Neural progenitor cell (in vitro differentiated cells): Measurements from ENCODE around the gene HBQ1. TPM values are rescaled to one million over a fixed set of nuclear protein-coding genes. Genes with fewer than 3 reads are reported as not detected.

ENCODE experiments used
- DNase-seq: peaks from one replicate; pipeline ENCODE4 v3.0.0-alpha.2; 2016; ENCODE audit warnings: low spot score
- H2AFZ ChIP-seq: fragments of 200-600 bp; sonication (generic); replicated peaks from 2 replicates; pipeline ENCODE4 v1.6.1; 2016; ENCODE audit warnings: antibody characterized with exemption
- H3F3A ChIP-seq: fragments of 200-600 bp; sonication (generic); 2 replicates; pipeline ENCODE4 v1.6.1; 2016; ENCODE audit warnings: antibody characterized with exemption, low read depth
- H3K27ac ChIP-seq: fragments of 200-600 bp; sonication (generic); 2 replicates; pipeline ENCODE4 v1.5.1; 2016; ENCODE audit warnings: mild to moderate bottlenecking
- H3K27me3 ChIP-seq: fragments of 200-600 bp; sonication (generic); 2 replicates; pipeline ENCODE4 v1.6.1; 2016; ENCODE audit warnings: mild to moderate bottlenecking, moderate library complexity
- H3K36me3 ChIP-seq: fragments of 200-600 bp; sonication (generic); 2 replicates; pipeline ENCODE4 v1.5.1; 2016
- H3K4me1 ChIP-seq: fragments of 200-600 bp; sonication (generic); 2 replicates; pipeline ENCODE4 v1.6.1; 2016; ENCODE audit warnings: mixed run types
- H3K4me2 ChIP-seq: fragments of 200-600 bp; sonication (generic); 2 replicates; pipeline ENCODE4 v1.6.1; 2016
- H3K4me3 ChIP-seq: fragments of 200-600 bp; sonication (generic); 2 replicates; pipeline ENCODE4 v1.5.1; 2016
- H3K79me2 ChIP-seq: fragments of 200-600 bp; sonication (generic); 2 replicates; pipeline ENCODE4 v1.6.1; 2016; ENCODE audit warnings: low read depth
- H3K9ac ChIP-seq: fragments of 200-600 bp; sonication (generic); 2 replicates; pipeline ENCODE4 v1.6.1; 2016
- H3K9me3 ChIP-seq: fragments of 200-600 bp; sonication (generic); 2 replicates; pipeline ENCODE4 v1.5.1; 2016; ENCODE audit warnings: low read depth
- H4K20me1 ChIP-seq: fragments of 200-600 bp; sonication (generic); 2 replicates; pipeline ENCODE4 v1.6.1; 2016; ENCODE audit warnings: low read depth
- H3K27ac Mint-ChIP-seq: 3 replicates; pipeline ENCODE4 v1.8.0; 2021; ENCODE audit warnings: mixed read lengths
- H3K27me3 Mint-ChIP-seq: 2 replicates; pipeline ENCODE4 v1.8.0; 2022; ENCODE audit warnings: low read depth, mild to moderate bottlenecking, inconsistent platforms, moderate library complexity, mixed read lengths; ENCODE audit not compliant: insufficient read depth
- H3K36me3 Mint-ChIP-seq: 3 replicates; pipeline ENCODE4 v1.8.0; 2021; ENCODE audit warnings: mixed read lengths
- H3K4me1 Mint-ChIP-seq: 3 replicates; pipeline ENCODE4 v1.8.0; 2021; ENCODE audit warnings: mixed read lengths
- H3K4me3 Mint-ChIP-seq: 3 replicates; pipeline ENCODE4 v1.8.0; 2021; ENCODE audit warnings: mild to moderate bottlenecking, moderate library complexity, mixed read lengths
- H3K9me3 Mint-ChIP-seq: 3 replicates; pipeline ENCODE4 v1.8.0; 2020; ENCODE audit warnings: mixed read lengths
- EZH2 ChIP-seq: fragments of 200-600 bp; sonication (generic); IDR thresholded peaks from 2 replicates; pipeline ENCODE4 v1.6.1; 2017; ENCODE audit warnings: antibody characterized with exemption, mild to moderate bottlenecking, moderate library complexity
- EZH2phosphoT487 ChIP-seq: fragments of 200-600 bp; sonication (generic); IDR thresholded peaks from 2 replicates; pipeline ENCODE4 v1.6.1; 2017; ENCODE audit warnings: antibody characterized with exemption
- total RNA-seq: library from RNA; depleted of rRNA; stranded (reverse); fragments of >200 nt; gene quantifications from 2 replicates; pipeline ENCODE4 v1.2.3, GENCODE V29; 2015; ENCODE audit warnings: low replicate concordance
- TF ChIP-seq, protein P1 (sequence below): fragments of 200-600 bp; sonication (generic); IDR thresholded peaks from 2 replicates; pipeline ENCODE4 v1.5.1; 2017; ENCODE audit warnings: antibody characterized with exemption, mild to moderate bottlenecking

HBQ1 gene
- total RNA-seq, 1 donor from 2014 or later, result not detected

DNA sequence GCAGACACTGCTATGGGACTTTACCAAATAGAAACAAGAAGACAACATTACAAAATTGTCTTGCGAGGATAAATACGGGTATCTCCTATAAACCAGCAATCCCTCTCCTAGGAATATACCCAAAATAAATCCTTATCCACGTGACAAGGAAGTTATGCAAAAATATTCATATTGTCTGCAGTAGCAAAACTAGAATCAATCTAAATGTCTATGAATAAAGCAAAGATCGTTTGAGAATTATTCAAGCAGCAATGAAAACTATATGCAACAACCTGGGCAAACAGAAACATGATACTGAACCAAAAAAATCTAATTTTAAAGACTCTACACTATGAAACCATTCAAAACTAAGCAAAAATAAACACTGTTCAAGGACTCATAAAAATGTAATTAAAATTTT, 39.8 kb downstream of the HBQ1 start:
- no peaks in the 10 kb centered on the region for H3K27me3 ChIP-seq
- TF ChIP-seq EZH2 (no peak), EZH2phosphoT487 (no peak)
- TF ChIP-seq, protein P1, sequence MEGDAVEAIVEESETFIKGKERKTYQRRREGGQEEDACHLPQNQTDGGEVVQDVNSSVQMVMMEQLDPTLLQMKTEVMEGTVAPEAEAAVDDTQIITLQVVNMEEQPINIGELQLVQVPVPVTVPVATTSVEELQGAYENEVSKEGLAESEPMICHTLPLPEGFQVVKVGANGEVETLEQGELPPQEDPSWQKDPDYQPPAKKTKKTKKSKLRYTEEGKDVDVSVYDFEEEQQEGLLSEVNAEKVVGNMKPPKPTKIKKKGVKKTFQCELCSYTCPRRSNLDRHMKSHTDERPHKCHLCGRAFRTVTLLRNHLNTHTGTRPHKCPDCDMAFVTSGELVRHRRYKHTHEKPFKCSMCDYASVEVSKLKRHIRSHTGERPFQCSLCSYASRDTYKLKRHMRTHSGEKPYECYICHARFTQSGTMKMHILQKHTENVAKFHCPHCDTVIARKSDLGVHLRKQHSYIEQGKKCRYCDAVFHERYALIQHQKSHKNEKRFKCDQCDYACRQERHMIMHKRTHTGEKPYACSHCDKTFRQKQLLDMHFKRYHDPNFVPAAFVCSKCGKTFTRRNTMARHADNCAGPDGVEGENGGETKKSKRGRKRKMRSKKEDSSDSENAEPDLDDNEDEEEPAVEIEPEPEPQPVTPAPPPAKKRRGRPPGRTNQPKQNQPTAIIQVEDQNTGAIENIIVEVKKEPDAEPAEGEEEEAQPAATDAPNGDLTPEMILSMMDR, result no peak
- peaks cover 100% of the 10 kb centered on the region for H3K79me2 ChIP-seq
- H3K9ac ChIP-seq, result no peak overlapping the region
- no peak for DNase-seq
- Mint-ChIP-seq H3K27me3 (no peaks in the 10 kb centered on the region), H3K36me3 (peaks cover 25% of the 10 kb centered on the region), H3K4me3 (no peak overlapping the region), H3K27ac (no peak overlapping the region), H3K4me1 (no peaks in the 10 kb centered on the region), H3K9me3 (no peaks in the 10 kb centered on the region)
- no peak overlapping the region for H3K4me3 ChIP-seq
- no peaks in the 10 kb centered on the region for H3K9me3 ChIP-seq
- no peak overlapping the region for H3K27ac ChIP-seq
- H4K20me1 ChIP-seq, result peaks cover 96% of the 10 kb centered on the region
- H2AFZ ChIP-seq, result no peak overlapping the region
- peaks cover 9% of the 10 kb centered on the region for H3K36me3 ChIP-seq
- H3K4me2 ChIP-seq, result no peak overlapping the region
- peaks cover 8% of the 10 kb centered on the region for H3F3A ChIP-seq
- no peaks in the 10 kb centered on the region for H3K4me1 ChIP-seq

DNA sequence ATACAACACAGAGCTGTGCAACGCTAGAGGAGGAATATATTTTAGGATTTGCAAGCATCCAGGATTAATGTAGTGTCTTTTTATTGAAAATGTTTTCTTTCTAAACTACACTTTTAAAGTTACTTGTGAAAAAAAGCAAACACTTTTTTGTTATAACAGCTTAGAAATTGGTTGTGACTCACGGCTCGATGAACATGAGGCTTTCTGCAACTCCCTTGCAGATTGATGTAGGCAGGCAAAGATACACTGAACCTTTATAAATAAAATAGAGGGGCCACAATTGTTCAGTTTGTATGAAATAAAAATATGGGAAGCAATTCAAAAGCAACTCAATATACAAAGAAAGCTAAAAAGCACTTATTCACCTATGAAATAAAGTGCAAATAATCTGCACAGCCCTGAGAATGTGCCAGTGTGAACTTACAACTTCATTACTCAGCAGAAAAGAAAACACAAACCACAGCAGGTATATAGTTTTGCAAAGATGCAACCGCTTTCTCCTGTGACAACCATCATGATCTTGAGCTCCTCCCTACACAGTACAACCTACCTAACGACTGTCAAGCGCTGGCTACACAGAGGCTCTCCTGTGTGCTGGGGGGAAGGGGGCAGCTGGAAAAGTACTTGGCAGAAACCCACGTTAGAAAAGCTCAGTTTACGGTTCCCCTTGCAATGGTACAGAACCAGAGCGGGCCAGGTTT, 48.0 kb downstream of the HBQ1 start:
- Histone ChIP-seq H3K9me3 (no peaks in the 10 kb centered on the region), H3F3A (peaks cover 10% of the 10 kb centered on the region), H4K20me1 (peaks cover 53% of the 10 kb centered on the region), H3K4me2 (peak overlapping the region; percentile 97), H3K9ac (peak overlapping the region; percentile 95), H3K36me3 (peaks cover 20% of the 10 kb centered on the region), H3K27me3 (no peaks in the 10 kb centered on the region), H3K4me1 (peaks cover 12% of the 10 kb centered on the region), H3K4me3 (peak overlapping the region; percentile 88), H2AFZ (peak overlapping the region; percentile 30), H3K27ac (peak overlapping the region; percentile 94), H3K79me2 (peaks cover 58% of the 10 kb centered on the region)
- H3K36me3 Mint-ChIP-seq, result peaks cover 20% of the 10 kb centered on the region
- H3K27ac Mint-ChIP-seq, result peak overlapping the region; percentile 85
- DNase-seq, result no peak
- H3K4me3 Mint-ChIP-seq, result peak overlapping the region; percentile 97
- H3K9me3 Mint-ChIP-seq, result no peaks in the 10 kb centered on the region
- peaks cover 18% of the 10 kb centered on the region for H3K4me1 Mint-ChIP-seq
- H3K27me3 Mint-ChIP-seq, result no peaks in the 10 kb centered on the region
- TF ChIP-seq EZH2 (no peak), EZH2phosphoT487 (no peak)
- TF ChIP-seq, protein P1, result no peak

DNA sequence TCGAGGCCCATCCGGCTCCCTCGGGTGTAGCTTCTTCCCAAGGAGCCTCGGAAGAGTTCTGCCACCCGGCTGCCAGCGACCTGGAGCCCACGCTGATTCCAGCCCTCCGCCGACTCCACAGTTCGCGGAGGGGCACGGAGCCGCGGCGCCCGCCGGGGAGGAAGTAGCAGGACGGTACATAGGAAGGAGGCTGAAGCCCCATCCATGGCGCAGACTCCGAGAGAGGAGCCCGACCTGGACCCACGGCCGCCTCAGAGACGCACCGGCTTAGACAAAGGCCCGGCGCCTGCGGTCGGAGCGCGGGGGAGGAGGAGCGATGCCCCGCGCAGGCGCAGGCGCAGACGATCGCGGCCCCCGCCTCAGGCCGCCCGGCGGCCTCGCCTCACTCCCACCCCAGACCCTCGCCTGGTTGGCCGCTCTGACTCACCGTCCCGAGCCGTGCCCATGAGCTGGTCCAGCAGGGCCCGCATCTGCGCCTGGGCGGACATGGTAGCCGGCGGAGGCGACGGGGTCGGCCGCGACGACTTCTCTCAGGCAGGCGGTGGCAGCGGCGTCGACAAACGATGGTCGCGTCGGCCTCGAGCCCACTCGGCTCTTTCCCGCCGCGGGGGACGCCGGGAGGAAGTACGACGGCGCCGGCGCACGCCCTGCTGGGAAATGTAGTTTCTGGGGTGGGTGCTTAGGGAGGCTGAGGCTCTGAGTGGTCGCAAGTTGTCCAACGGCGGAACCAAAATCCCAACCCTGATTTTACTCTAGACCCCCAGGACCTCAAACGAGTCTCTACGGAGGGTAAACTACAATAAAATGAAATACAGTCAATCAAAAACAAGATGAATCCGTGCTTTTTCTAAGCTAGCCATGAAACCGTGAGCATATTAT, 48.8 kb downstream of the HBQ1 start, which contains the start of gene LUC7L:
Gene LUC7L (minus strand): TSS at position 598 of the 879 bp plus-strand sequence. CDS start 110 bp downstream, at position 488.
- peaks cover 12% of the 10 kb centered on the region for H3K4me1 ChIP-seq
- H3K4me1 Mint-ChIP-seq, result peaks cover 18% of the 10 kb centered on the region
- H3K4me2 ChIP-seq, result peak within 1 kb of the TSS; percentile 97
- H3K4me3 Mint-ChIP-seq, result peak within 1 kb of the TSS; percentile 97
- TF ChIP-seq, protein P1, result no peak
- TF ChIP-seq EZH2 (no peak), EZH2phosphoT487 (no peak)
- peak within 1 kb of the TSS; percentile 94 for H3K27ac ChIP-seq
- H3K9ac ChIP-seq, result peak within 1 kb of the TSS; percentile 95
- no peaks in the 10 kb centered on the region for H3K9me3 Mint-ChIP-seq
- peaks cover 50% of the 10 kb centered on the region for H3K79me2 ChIP-seq
- H2AFZ ChIP-seq, result peak within 1 kb of the TSS; percentile 30
- no peaks in the 10 kb centered on the region for H3K9me3 ChIP-seq
- H4K20me1 ChIP-seq, result peaks cover 46% of the 10 kb centered on the region
- peak within 1 kb of the TSS; percentile 87 for H3K27ac Mint-ChIP-seq
- no peaks in the 10 kb centered on the region for H3K27me3 Mint-ChIP-seq
- H3F3A ChIP-seq, result peaks cover 14% of the 10 kb centered on the region
- DNase-seq, result peak; percentile 97
- H3K36me3 Mint-ChIP-seq, result peaks cover 18% of the 10 kb centered on the region
- peak within 1 kb of the TSS; percentile 88 for H3K4me3 ChIP-seq
- peaks cover 20% of the 10 kb centered on the region for H3K36me3 ChIP-seq
- H3K27me3 ChIP-seq, result no peaks in the 10 kb centered on the region
